B cell (primary cell): Measurements from ENCODE around the gene SYCE3. TPM values are rescaled to one million over a fixed set of nuclear protein-coding genes. Genes with fewer than 3 reads are reported as not detected.
A peak's percentile ranks its signal among the peaks of the same experiment; 100 is the strongest.

ENCODE experiments used
- ATAC-seq: fragments of 200-7000 bp; cut with Tn5 transposase; one replicate; pipeline ENCODE4 v1.10.0; 2021; ENCODE audit warnings: low read depth, mild to moderate bottlenecking, moderate number of reproducible peaks, moderate library complexity
- CTCF ChIA-PET: fragments of 350-600 bp; sonication (Branson Sonifier 250); formaldehyde crosslinking; loops from one replicate; lab custom pipeline; 2021; ENCODE audit warnings: antibody characterized with exemption, inconsistent platforms; lab: Charles Lee
- POLR2A ChIA-PET: fragments of 350-600 bp; sonication (Branson Sonifier 250); formaldehyde crosslinking; loops from one replicate; lab custom pipeline; 2021; ENCODE audit warnings: antibody characterized with exemption; lab: Charles Lee
- DNase-seq: peaks from one replicate; pipeline ENCODE4 v3.0.0; 2013
- H2AFZ ChIP-seq: 2 replicates; pipeline ENCODE4 v1.6.1; 2012; ENCODE audit warnings: mild to moderate bottlenecking, low read depth, low read length; ENCODE audit not compliant: insufficient read depth, poor library complexity, severe bottlenecking
- H3K27ac ChIP-seq, 2 donors: 1 replicate in 1 of 2; 2 replicates in 1 of 2; pipeline ENCODE4 v1.5.1; 2012 to 2013; ENCODE audit warnings: low read length in 2 of 2, mild to moderate bottlenecking in 2 of 2, moderate library complexity in 1 of 2
- H3K27me3 ChIP-seq, 4 experiments: fragments of 200-600 bp in 1 of 4; sonication (generic) in 1 of 4; replicated peaks in 1 of 4; 1 replicate in 2 of 4; 2 replicates in 2 of 4; pipeline versions ENCODE4 v1.6.1 to v1.7.0; 2013 to 2016; ENCODE audit warnings: low read length in 3 of 4, mild to moderate bottlenecking in 2 of 4, mixed read lengths in 1 of 4, moderate library complexity in 1 of 4; ENCODE audit not compliant: insufficient read depth in 4 of 4, control insufficient read depth in 3 of 4; ENCODE audit errors: control extremely low read depth in 1 of 4
- H3K36me3 ChIP-seq, 2 experiments: replicated peaks in 1 of 2; 1 replicate in 1 of 2; 2 replicates in 1 of 2; pipeline versions ENCODE4 v1.6.1 to v1.7.1; 2013; ENCODE audit warnings: low read length in 1 of 2; ENCODE audit not compliant: insufficient read depth in 2 of 2, control insufficient read depth in 1 of 2; ENCODE audit errors: control extremely low read depth in 1 of 2, extremely low read depth in 1 of 2
- H3K4me1 ChIP-seq, 2 donors: fragments of 200-600 bp in 1 of 2; sonication (generic) in 1 of 2; 1 replicate in 1 of 2; 2 replicates in 1 of 2; pipeline versions ENCODE4 v1.5.1 to v1.6.1; 2013 to 2017; ENCODE audit warnings: low read length in 2 of 2; ENCODE audit not compliant: control insufficient read depth in 2 of 2, insufficient read depth in 2 of 2
- H3K4me2 ChIP-seq: replicated peaks from 2 replicates; pipeline ENCODE3; 2012; ENCODE audit warnings: mild to moderate bottlenecking, low read depth, low read length; ENCODE audit not compliant: poor library complexity, severe bottlenecking
- H3K4me3 ChIP-seq, 5 experiments: fragments of 200-600 bp in 1 of 5; sonication (generic) in 1 of 5; 1 replicate in 3 of 5; 2 replicates in 2 of 5; pipeline versions ENCODE4 v1.5.1 to v1.7.0; 2011 to 2016; ENCODE audit warnings: low read length in 4 of 5, mild to moderate bottlenecking in 4 of 5, low read depth in 2 of 5, control low read depth in 1 of 5, moderate library complexity in 1 of 5; ENCODE audit not compliant: insufficient read depth in 1 of 5; ENCODE audit errors: control extremely low read depth in 1 of 5, extremely low read depth in 1 of 5
- H3K79me2 ChIP-seq: fragments of 200-600 bp; sonication (generic); one replicate; pipeline ENCODE4 v1.6.0; 2016; ENCODE audit warnings: low read length; ENCODE audit not compliant: control insufficient read depth, insufficient read depth
- H3K9ac ChIP-seq: fragments of 200-600 bp; sonication (generic); 2 replicates; pipeline ENCODE4 v1.6.1; 2017; ENCODE audit warnings: mild to moderate bottlenecking, low read length, moderate library complexity
- H3K9me3 ChIP-seq, 3 donors: one replicate each; pipeline versions ENCODE4 v1.6.1 to v1.7.1; 2013; ENCODE audit warnings: low read length in 2 of 3; ENCODE audit not compliant: control insufficient read depth in 2 of 3, insufficient read depth in 1 of 3; ENCODE audit errors: control extremely low read depth in 1 of 3
- H4K20me1 ChIP-seq: 2 replicates; pipeline ENCODE4 v1.6.0; 2012; ENCODE audit warnings: mild to moderate bottlenecking, low read length; ENCODE audit not compliant: insufficient read depth, control insufficient read depth, poor library complexity, severe bottlenecking
- H3K27ac Mint-ChIP-seq: one replicate; pipeline ENCODE4 v1.8.0; 2021; ENCODE audit warnings: mixed read lengths
- H3K27me3 Mint-ChIP-seq: one replicate; pipeline ENCODE4 v1.8.0; 2021; ENCODE audit warnings: mixed read lengths
- H3K4me1 Mint-ChIP-seq: one replicate; pipeline ENCODE4 v1.8.0; 2021; ENCODE audit warnings: mixed read lengths
- H3K4me3 Mint-ChIP-seq: one replicate; pipeline ENCODE4 v1.8.0; 2021; ENCODE audit warnings: mixed read lengths
- H3K9me3 Mint-ChIP-seq: one replicate; pipeline ENCODE4 v1.8.0; 2022; ENCODE audit warnings: mixed read lengths; ENCODE audit not compliant: insufficient read depth
- CTCF ChIP-seq: fragments of 200-600 bp; IDR thresholded peaks from one replicate; pipeline ENCODE4 v1.8.0; 2022; ENCODE audit warnings: antibody characterized with exemption, mild to moderate bottlenecking
- EZH2 ChIP-seq: IDR thresholded peaks from 2 replicates; pipeline ENCODE4 v1.6.1; 2012; ENCODE audit warnings: borderline replicate concordance, low read depth, mild to moderate bottlenecking, moderate library complexity, low read length; ENCODE audit not compliant: insufficient read depth, poor library complexity, severe bottlenecking
- WGBS: methylation state at CpG from one replicate; pipeline ENCODE4 v1.1.5; 2013; ENCODE audit warnings: missing lambda C conversion rate; ENCODE audit not compliant: insufficient coverage; 5-methylcytosine and 5-hydroxymethylcytosine counted together
- intact Hi-C: fragments of 100-400 bp; cut with micrococcal nuclease; formaldehyde crosslinking; loops from one replicate; pipeline ENCODE4 v1.10.0; 2022
- polyA plus RNA-seq: library from polyadenylated mRNA; depleted of rRNA; stranded (reverse); fragments of >200 nt; gene quantifications from 2 replicates; pipeline ENCODE4 v1.2.3, GENCODE V29; 2012
- total RNA-seq, 2 donors: library from RNA; stranded (reverse); fragments of 120-200 nt in 1 of 2; gene quantifications; 1 replicate in 1 of 2; 2 replicates in 1 of 2; pipeline versions ENCODE4 v1.2.3 to v1.2.4, GENCODE V29; 2013 to 2022

The SYCE3 gene
- total and polyA plus RNA-seq, 2 donors (not counting 1 experiment from before 2014, with no cell fraction given) = not detected

- CTCF ChIA-PET = interaction anchor here (1.0 to 1.9 kb wide), 5 partner anchors 20 to 58 kb away, joined by 3 to 6 read pairs (median 5); partner anchors contain the start of genes SCO2 and SYCE3
- intact Hi-C loops = loop anchor here (2.0 to 5.0 kb wide), 4 partner anchors 35 to 331 kb away; partner anchors contain the start of genes ARSA, HDAC10 and PPP6R2
- no peaks in the 10 kb centered on the region for H3K9me3 Mint-ChIP-seq
- TF ChIP-seq EZH2 (no peak), CTCF (no peak)
- H2AFZ ChIP-seq = peak overlapping the region; percentile 90
- H3K27ac Mint-ChIP-seq = peak overlapping the region; percentile 83
- H3K4me1 Mint-ChIP-seq = peaks cover 24% of the 10 kb centered on the region
- POLR2A ChIA-PET = interaction anchor here (0.6 to 1.7 kb wide), 7 partner anchors 20 to 114 kb away, joined by 3 to 12 read pairs (median 4); partner anchors contain the start of genes KLHDC7B, LMF2, NCAPH2 and SCO2
- H3K27me3 ChIP-seq = no peaks in the 10 kb centered on the region
- peak overlapping the region; percentile 26 to 48 for H3K27ac ChIP-seq
- H3K4me3 Mint-ChIP-seq = peak overlapping the region; percentile 89
- H3K79me2 ChIP-seq = peaks cover 12% of the 10 kb centered on the region
- peak; percentile 8 for ATAC-seq
- no peaks in the 10 kb centered on the region for H3K27me3 Mint-ChIP-seq
- peak overlapping the region; percentile 84 for H3K9ac ChIP-seq
- WGBS = 12% methylated on average over 37 of the region's 37 CpGs
- H3K9me3 ChIP-seq = no peaks in the 10 kb centered on the region
- peaks cover 25% of the 10 kb centered on the region for H4K20me1 ChIP-seq
- peak overlapping the region; percentile 84 for H3K4me2 ChIP-seq
- DNase-seq = no peak
- peaks cover 14 to 18% of the 10 kb centered on the region in 2 donors for H3K4me1 ChIP-seq
- H3K4me3 ChIP-seq = peak overlapping the region; percentile 58 to 91 (median 80)
- peaks cover 0 to 17% of the 10 kb centered on the region in 2 experiments for H3K36me3 ChIP-seq
These were observed 20.7 kb upstream of the SYCE3 start for GRCh38 chr22:50583294-50583861.
